Nephron progenitor cell (in vitro differentiated cells): Measurements from ENCODE around the gene RPTOR.

ENCODE experiments used
- DNase-seq: peaks from one replicate; pipeline ENCODE4 v3.0.0; 2021
- H3K27ac Mint-ChIP-seq: 2 replicates; pipeline ENCODE4 v1.8.0; 2021; ENCODE audit warnings: mild to moderate bottlenecking, moderate library complexity, mixed read lengths
- H3K27me3 Mint-ChIP-seq: 2 replicates; pipeline ENCODE4 v1.8.0; 2021; ENCODE audit warnings: mild to moderate bottlenecking, low read depth, mixed read lengths; ENCODE audit not compliant: poor library complexity
- H3K36me3 Mint-ChIP-seq: 2 replicates; pipeline ENCODE4 v1.8.0; 2021; ENCODE audit warnings: low read depth, mixed read lengths
- H3K4me1 Mint-ChIP-seq: 2 replicates; pipeline ENCODE4 v1.8.0; 2021; ENCODE audit warnings: mixed read lengths
- H3K4me3 Mint-ChIP-seq: 2 replicates; pipeline ENCODE4 v1.8.0; 2021; ENCODE audit warnings: mild to moderate bottlenecking, moderate library complexity, mixed read lengths
- H3K9me3 Mint-ChIP-seq: 2 replicates; pipeline ENCODE4 v1.8.0; 2021; ENCODE audit warnings: mild to moderate bottlenecking, moderate library complexity, mixed read lengths
- CTCF ChIP-seq: fragments of 200-600 bp; sonication (generic); IDR thresholded peaks from 2 replicates; pipeline ENCODE4 v1.5.0; 2021; ENCODE audit warnings: antibody characterized with exemption

RPTOR gene

GRCh38 chr17:80584176-80584905, 39.7 kb downstream of the RPTOR start:
- no peak for DNase-seq

GRCh38 chr17:80585890-80586845, 41.5 kb downstream of the RPTOR start:
- no peaks in the 10 kb centered on the region for H3K9me3 Mint-ChIP-seq
- no peak overlapping the region for H3K4me3 Mint-ChIP-seq
- no peak for TF ChIP-seq CTCF
- H3K27me3 Mint-ChIP-seq, result peaks cover 6% of the 10 kb centered on the region
- peaks cover 22% of the 10 kb centered on the region for H3K4me1 Mint-ChIP-seq
- H3K27ac Mint-ChIP-seq, result peak overlapping the region; percentile 55
- no peak for DNase-seq
- peaks cover 8% of the 10 kb centered on the region for H3K36me3 Mint-ChIP-seq

More at GRCh38 chr17:80584176-80584905, 39.7 kb downstream of the RPTOR start:
- Mint-ChIP-seq H3K4me3 (peak overlapping the region; percentile 8), H3K4me1 (peaks cover 22% of the 10 kb centered on the region), H3K27me3 (peaks cover 3% of the 10 kb centered on the region), H3K27ac (peak overlapping the region; percentile 84), H3K36me3 (peaks cover 14% of the 10 kb centered on the region), H3K9me3 (no peaks in the 10 kb centered on the region)
- no peak for TF ChIP-seq CTCF

GRCh38 chr17:80586846-80587228, 42.2 kb downstream of the RPTOR start:
- no peak overlapping the region for H3K4me3 Mint-ChIP-seq
- H3K27ac Mint-ChIP-seq, result no peak overlapping the region
- peaks cover 5% of the 10 kb centered on the region for H3K36me3 Mint-ChIP-seq
- DNase-seq, result no peak
- H3K9me3 Mint-ChIP-seq, result no peaks in the 10 kb centered on the region
- H3K27me3 Mint-ChIP-seq, result peaks cover 6% of the 10 kb centered on the region
- H3K4me1 Mint-ChIP-seq, result peaks cover 26% of the 10 kb centered on the region
- TF ChIP-seq CTCF, result no peak

GRCh38 chr17:80588702-80589383, 44.2 kb downstream of the RPTOR start:
- no peak overlapping the region for H3K4me3 Mint-ChIP-seq
- peaks cover 6% of the 10 kb centered on the region for H3K27me3 Mint-ChIP-seq
- no peaks in the 10 kb centered on the region for H3K9me3 Mint-ChIP-seq
- peaks cover 22% of the 10 kb centered on the region for H3K4me1 Mint-ChIP-seq
- no peaks in the 10 kb centered on the region for H3K36me3 Mint-ChIP-seq
- DNase-seq, result no peak
- no peak for TF ChIP-seq CTCF
- no peak overlapping the region for H3K27ac Mint-ChIP-seq

- no peak overlapping the region for H3K27ac Mint-ChIP-seq
- no peaks in the 10 kb centered on the region for H3K9me3 Mint-ChIP-seq
- peaks cover 3% of the 10 kb centered on the region for H3K27me3 Mint-ChIP-seq
- H3K4me3 Mint-ChIP-seq, result no peak overlapping the region
- DNase-seq, result no peak
- H3K4me1 Mint-ChIP-seq, result peaks cover 13% of the 10 kb centered on the region
- H3K36me3 Mint-ChIP-seq, result no peaks in the 10 kb centered on the region
- TF ChIP-seq CTCF, result no peak
Measured at GRCh38 chr17:80591788-80592187, 47.1 kb downstream of the RPTOR start.
